H9 (cell line): ENCODE data around the gene SUGT1. TPM values are rescaled to one million over a fixed set of nuclear protein-coding genes. Genes with fewer than 3 reads are reported as not detected.

ENCODE experiments used
- DNase-seq: peaks from one replicate; pipeline ENCODE4 v3.0.0-alpha.2; 2017
- H2AFZ ChIP-seq: one replicate; pipeline ENCODE4 v1.6.1; 2013; ENCODE audit warnings: mild to moderate bottlenecking, low read length, control low read depth, moderate library complexity
- H2AK5ac ChIP-seq: 2 replicates; pipeline ENCODE4 v1.6.1; 2013; ENCODE audit warnings: low read length, control low read depth, mixed read lengths; ENCODE audit not compliant: insufficient read length
- H2BK120ac ChIP-seq: one replicate; pipeline ENCODE4 v1.6.1; 2013; ENCODE audit warnings: low read depth, mild to moderate bottlenecking, low read length, control low read depth, inconsistent platforms; ENCODE audit not compliant: poor library complexity, severe bottlenecking
- H2BK12ac ChIP-seq: 2 replicates; pipeline ENCODE4 v1.6.1; 2013; ENCODE audit warnings: low read length, control low read depth, mixed read lengths, low read depth; ENCODE audit not compliant: insufficient read length
- H2BK15ac ChIP-seq: 2 replicates; pipeline ENCODE4 v1.6.1; 2013; ENCODE audit warnings: low read depth, low read length, control low read depth
- H2BK20ac ChIP-seq: one replicate; pipeline ENCODE4 v1.6.1; 2013; ENCODE audit warnings: low read depth, mild to moderate bottlenecking, low read length, control low read depth, inconsistent platforms; ENCODE audit not compliant: poor library complexity, severe bottlenecking
- H2BK5ac ChIP-seq: 2 replicates; pipeline ENCODE4 v1.6.1; 2013; ENCODE audit warnings: low read length, control low read depth, mixed read lengths; ENCODE audit not compliant: insufficient read length
- H3K14ac ChIP-seq: 2 replicates; pipeline ENCODE4 v1.6.1; 2013; ENCODE audit warnings: low read length, control low read depth; ENCODE audit not compliant: insufficient read depth
- H3K18ac ChIP-seq: 2 replicates; pipeline ENCODE4 v1.6.1; 2013; ENCODE audit warnings: low read depth, mild to moderate bottlenecking, mixed read lengths, low read length, control low read depth; ENCODE audit not compliant: insufficient read length
- H3K23ac ChIP-seq: 2 replicates; pipeline ENCODE4 v1.6.1; 2013; ENCODE audit warnings: low read length, control low read depth, mixed read lengths, low read depth; ENCODE audit not compliant: insufficient read length
- H3K23me2 ChIP-seq: 2 replicates; pipeline ENCODE4 v1.6.1; 2013; ENCODE audit warnings: low read depth, mild to moderate bottlenecking, mixed read lengths, low read length, control low read depth; ENCODE audit not compliant: insufficient read length, poor library complexity, severe bottlenecking
- H3K27ac ChIP-seq: 2 replicates; pipeline ENCODE4 v1.5.1; 2013; ENCODE audit warnings: low read length, control low read depth, mixed read lengths, low read depth; ENCODE audit not compliant: insufficient read length
- H3K27me3 ChIP-seq: 2 replicates; pipeline ENCODE4 v1.6.1; 2013; ENCODE audit warnings: low read length, control low read depth, inconsistent platforms; ENCODE audit not compliant: insufficient read depth
- H3K4ac ChIP-seq: 2 replicates; pipeline ENCODE4 v1.6.1; 2013; ENCODE audit warnings: low read depth, mild to moderate bottlenecking, control low read depth, inconsistent platforms, low read length, moderate library complexity
- H3K4me1 ChIP-seq: 2 replicates; pipeline ENCODE4 v1.6.1; 2013; ENCODE audit warnings: low read length, control low read depth, inconsistent platforms; ENCODE audit not compliant: insufficient read depth
- H3K4me2 ChIP-seq: 2 replicates; pipeline ENCODE4 v1.6.1; 2013; ENCODE audit warnings: low read length, control low read depth, mixed read lengths; ENCODE audit not compliant: insufficient read length, insufficient read depth
- H3K56ac ChIP-seq: 2 replicates; pipeline ENCODE4 v1.6.1; 2013; ENCODE audit warnings: low read depth, mild to moderate bottlenecking, mixed read lengths, low read length, control low read depth; ENCODE audit not compliant: insufficient read length
- H3K79me1 ChIP-seq: 2 replicates; pipeline ENCODE4 v1.6.1; 2013; ENCODE audit warnings: low read depth, mild to moderate bottlenecking, moderate library complexity, low read length, control low read depth, inconsistent platforms; ENCODE audit not compliant: insufficient read depth, poor library complexity, severe bottlenecking
- H3K79me2 ChIP-seq: 2 replicates; pipeline ENCODE4 v1.6.1; 2013; ENCODE audit warnings: low read length, control low read depth, inconsistent platforms; ENCODE audit not compliant: insufficient read depth
- H3K9ac ChIP-seq: 2 replicates; pipeline ENCODE4 v1.6.1; 2013; ENCODE audit warnings: low read length, control low read depth, mixed read lengths; ENCODE audit not compliant: insufficient read length; ENCODE audit errors: extremely low read depth
- H3K9me3 ChIP-seq: one replicate; pipeline ENCODE4 v1.6.1; 2013; ENCODE audit warnings: low read depth, low read length, inconsistent platforms; ENCODE audit not compliant: control insufficient read depth
- H3T11ph ChIP-seq: one replicate; pipeline ENCODE4 v1.6.1; 2013; ENCODE audit warnings: mild to moderate bottlenecking, low read length, control low read depth, inconsistent platforms
- H4K20me1 ChIP-seq: one replicate; pipeline ENCODE4 v1.6.1; 2013; ENCODE audit not compliant: control insufficient read depth, insufficient read length, insufficient read depth
- H4K5ac ChIP-seq: 2 replicates; pipeline ENCODE4 v1.6.1; 2013; ENCODE audit warnings: low read depth, mild to moderate bottlenecking, mixed read lengths, low read length, control low read depth; ENCODE audit not compliant: insufficient read length
- H4K8ac ChIP-seq: replicated peaks from 2 replicates; pipeline ENCODE4 v1.6.1; 2013; ENCODE audit warnings: low read length, control low read depth, mixed read lengths, low read depth; ENCODE audit not compliant: insufficient read length
- H4K91ac ChIP-seq: 2 replicates; pipeline ENCODE4 v1.6.1; 2013; ENCODE audit warnings: low read depth, mild to moderate bottlenecking, moderate library complexity, mixed read lengths, low read length, control low read depth; ENCODE audit not compliant: insufficient read length
- H3K27ac Mint-ChIP-seq, 3 experiments: 2 replicates in 2 of 3; 3 replicates in 1 of 3; pipeline ENCODE4 v1.8.0; 2020 to 2021; ENCODE audit warnings: mixed read lengths in 3 of 3, mild to moderate bottlenecking in 1 of 3, moderate library complexity in 1 of 3
- H3K27me3 Mint-ChIP-seq: 2 replicates; pipeline ENCODE4 v1.8.0; 2021; ENCODE audit warnings: low read depth, mild to moderate bottlenecking, moderate library complexity, mixed read lengths
- H3K36me3 Mint-ChIP-seq, 3 experiments: 2 replicates in 2 of 3; 3 replicates in 1 of 3; pipeline ENCODE4 v1.8.0; 2020 to 2021; ENCODE audit warnings: low read depth in 3 of 3, mixed read lengths in 3 of 3; ENCODE audit not compliant: insufficient read depth in 1 of 3
- H3K4me1 Mint-ChIP-seq, 2 experiments: 2 replicates each; pipeline ENCODE4 v1.8.0; 2020; ENCODE audit warnings: mixed read lengths in 2 of 2
- H3K4me3 Mint-ChIP-seq, 2 experiments: 2 replicates in 1 of 2; 3 replicates in 1 of 2; pipeline ENCODE4 v1.8.0; 2020 to 2021; ENCODE audit warnings: mild to moderate bottlenecking in 2 of 2, mixed read lengths in 2 of 2, moderate library complexity in 1 of 2
- H3K9me3 Mint-ChIP-seq, 2 experiments: 2 replicates in 1 of 2; 3 replicates in 1 of 2; pipeline ENCODE4 v1.8.0; 2020; ENCODE audit warnings: mild to moderate bottlenecking in 2 of 2, mixed read lengths in 2 of 2, moderate library complexity in 1 of 2
- WGBS: extraction: QIAGEN DNeasy Blood & Tissue Kit; methylation state at CpG from one replicate; pipeline ENCODE4 v1.1.7; 2013; ENCODE audit warnings: missing lambda C conversion rate, low lambda C conversion rate, mixed read lengths; ENCODE audit not compliant: insufficient read length; ENCODE audit errors: extremely low coverage; 5-methylcytosine and 5-hydroxymethylcytosine counted together
- total RNA-seq: library from RNA; stranded (reverse); gene quantifications from 2 replicates; pipeline ENCODE4 v1.2.1, GENCODE V29; 2021
- TF ChIP-seq, protein P1 (sequence below): fragments of 200-600 bp; sonication (generic); conservative IDR thresholded peaks from 3 replicates; pipeline ENCODE4 v1.8.0; 2021; ENCODE audit warnings: antibody characterized with exemption, mild to moderate bottlenecking

SUGT1 gene
- total RNA-seq, 1 experiment from 2014 or later: 99.6 TPM

- Mint-ChIP-seq H3K4me1 (no peaks in the 10 kb centered on the region), H3K36me3 (peaks cover 2 to 19% (median 16%) of the 10 kb centered on the region in 3 experiments; a peak in 4 of 7 replicates), H3K27ac (no peak overlapping the region; a peak in 1 of 7 replicates), H3K4me3 (no peak overlapping the region), H3K9me3 (no peaks in the 10 kb centered on the region), H3K27me3 (no peaks in the 10 kb centered on the region)
- Histone ChIP-seq H3K18ac (no peak overlapping the region), H2AK5ac (no peak overlapping the region), H3K23me2 (no peaks in the 10 kb centered on the region), H3K23ac (no peak overlapping the region), H3K9me3 (no peaks in the 10 kb centered on the region), H3K4me1 (no peaks in the 10 kb centered on the region), H4K8ac (no peak overlapping the region), H3K27me3 (no peaks in the 10 kb centered on the region), H2BK5ac (no peak overlapping the region), H3K9ac (no peak overlapping the region), H2BK120ac (no peak overlapping the region), H4K20me1 (no peaks in the 10 kb centered on the region), H3K4ac (no peak overlapping the region), H2BK20ac (no peak overlapping the region), H4K91ac (no peak overlapping the region), H3K27ac (no peak overlapping the region), H3K14ac (no peak overlapping the region), H4K5ac (no peak overlapping the region), H3K4me2 (no peak overlapping the region), H3K79me1 (no peaks in the 10 kb centered on the region), H2BK12ac (no peak overlapping the region), H3K79me2 (no peaks in the 10 kb centered on the region), H2AFZ (no peak overlapping the region), H2BK15ac (no peak overlapping the region), H3K56ac (no peak overlapping the region), H3T11ph (no peak overlapping the region)
- no CpG with 5 or more reads among the region's 3 CpGs for WGBS
- TF ChIP-seq, protein P1, sequence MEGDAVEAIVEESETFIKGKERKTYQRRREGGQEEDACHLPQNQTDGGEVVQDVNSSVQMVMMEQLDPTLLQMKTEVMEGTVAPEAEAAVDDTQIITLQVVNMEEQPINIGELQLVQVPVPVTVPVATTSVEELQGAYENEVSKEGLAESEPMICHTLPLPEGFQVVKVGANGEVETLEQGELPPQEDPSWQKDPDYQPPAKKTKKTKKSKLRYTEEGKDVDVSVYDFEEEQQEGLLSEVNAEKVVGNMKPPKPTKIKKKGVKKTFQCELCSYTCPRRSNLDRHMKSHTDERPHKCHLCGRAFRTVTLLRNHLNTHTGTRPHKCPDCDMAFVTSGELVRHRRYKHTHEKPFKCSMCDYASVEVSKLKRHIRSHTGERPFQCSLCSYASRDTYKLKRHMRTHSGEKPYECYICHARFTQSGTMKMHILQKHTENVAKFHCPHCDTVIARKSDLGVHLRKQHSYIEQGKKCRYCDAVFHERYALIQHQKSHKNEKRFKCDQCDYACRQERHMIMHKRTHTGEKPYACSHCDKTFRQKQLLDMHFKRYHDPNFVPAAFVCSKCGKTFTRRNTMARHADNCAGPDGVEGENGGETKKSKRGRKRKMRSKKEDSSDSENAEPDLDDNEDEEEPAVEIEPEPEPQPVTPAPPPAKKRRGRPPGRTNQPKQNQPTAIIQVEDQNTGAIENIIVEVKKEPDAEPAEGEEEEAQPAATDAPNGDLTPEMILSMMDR: no peak
- no peak for DNase-seq
Observed at GRCh38 chr13:52695856-52696255, 43.2 kb downstream of the SUGT1 start.
